K562 (cell line): ENCODE data around the gene ZBTB24. TPM values are rescaled to one million over a fixed set of nuclear protein-coding genes. Genes with fewer than 3 reads are reported as not detected.
A peak's percentile ranks its signal among the peaks of the same experiment; 100 is the strongest.

Source experiments
- CREB3 ChIP-seq: fragments of 450-650 bp; conservative IDR thresholded peaks from 2 replicates; pipeline ENCODE4 v1.6.1; 2016; ENCODE audit warnings: missing genetic modification characterization, low read depth, mild to moderate bottlenecking, missing compliant biosample characterization, moderate library complexity
- ILK ChIP-seq: fragments of 450-650 bp; IDR thresholded peaks from 2 replicates; pipeline ENCODE4 v1.6.1; 2016; ENCODE audit warnings: missing genetic modification characterization, low read depth, mild to moderate bottlenecking, missing compliant biosample characterization, moderate library complexity, borderline replicate concordance
- KLF16 ChIP-seq: IDR thresholded peaks from 2 replicates; pipeline ENCODE4 v1.6.1; 2016; ENCODE audit warnings: antibody characterized with exemption
- MCM7 ChIP-seq, 2 experiments: fragments of 450-650 bp; IDR thresholded peaks; 2 replicates each; pipeline ENCODE4 v1.6.1; 2016 to 2018
- MTA3 ChIP-seq: fragments of 450-650 bp; formaldehyde crosslinking; IDR thresholded peaks from 2 replicates; pipeline ENCODE4 v1.6.1; 2017; ENCODE audit warnings: mild to moderate bottlenecking, borderline replicate concordance
- NR4A1 ChIP-seq, 2 experiments: fragments of 250-450 bp in 1 of 2; fragments of 450-650 bp in 1 of 2; sonication (Bioruptor Pico) in 1 of 2; IDR thresholded peaks; 2 replicates each; pipeline versions ENCODE4 v1.4.0 to v1.6.1; 2016 to 2020; ENCODE audit warnings: mild to moderate bottlenecking in 2 of 2, missing compliant biosample characterization in 1 of 2, missing genetic modification characterization in 1 of 2, moderate library complexity in 1 of 2
- PTTG1 ChIP-seq: fragments of 450-650 bp; IDR thresholded peaks from 2 replicates; pipeline ENCODE4 v1.6.1; 2016; ENCODE audit warnings: low read depth, mild to moderate bottlenecking, missing genetic modification characterization, missing compliant biosample characterization
- RFX1 ChIP-seq: fragments of 450-650 bp; IDR thresholded peaks from 2 replicates; pipeline ENCODE4 v1.6.1; 2016; ENCODE audit warnings: mild to moderate bottlenecking, moderate library complexity
- SREBF1 ChIP-seq: fragments of 150-350 bp; IDR thresholded peaks from 2 replicates; pipeline ENCODE4 v1.6.1; 2014; ENCODE audit warnings: antibody characterized with exemption, low read depth, low read length, borderline replicate concordance
- TAL1 ChIP-seq: fragments of 450-650 bp; IDR thresholded peaks from 2 replicates; pipeline ENCODE4 v1.6.1; 2016; ENCODE audit warnings: mild to moderate bottlenecking
- ZNF197 ChIP-seq: fragments of 200-800 bp; sonication (Bioruptor generic); IDR thresholded peaks from 2 replicates; pipeline ENCODE4 v1.6.1; 2016; ENCODE audit warnings: low read depth, missing genetic modification characterization, missing compliant biosample characterization
- ZNF23 ChIP-seq: fragments of 250-450 bp; sonication (Bioruptor Pico); IDR thresholded peaks from 2 replicates; pipeline ENCODE4 v1.4.0; 2020; ENCODE audit warnings: mild to moderate bottlenecking
- ZNF239 ChIP-seq: fragments of 250-450 bp; sonication (Bioruptor Pico); IDR thresholded peaks from 2 replicates; pipeline ENCODE4 v1.4.0; 2020; ENCODE audit warnings: mild to moderate bottlenecking
- ZNF511 ChIP-seq: sonication (generic); formaldehyde crosslinking; IDR thresholded peaks from 2 replicates; pipeline ENCODE4 v1.8.0; 2022; ENCODE audit warnings: mild to moderate bottlenecking, missing genetic modification reagents
- ZNF592 ChIP-seq: fragments of 450-650 bp; IDR thresholded peaks from 2 replicates; pipeline ENCODE4 v1.6.1; 2017; ENCODE audit warnings: antibody characterized with exemption, mild to moderate bottlenecking
- ZNF639 ChIP-seq, 2 experiments: fragments of 200-800 bp in 1 of 2; sonication (Bioruptor generic) in 1 of 2; sonication (generic) in 1 of 2; formaldehyde crosslinking in 1 of 2; IDR thresholded peaks in 1 of 2; conservative IDR thresholded peaks in 1 of 2; 2 replicates each; pipeline versions ENCODE4 v1.5.0 to v1.6.1; 2016 to 2020; ENCODE audit warnings: missing compliant biosample characterization in 1 of 2, missing genetic modification characterization in 1 of 2, missing genetic modification reagents in 1 of 2
- ZNF740 ChIP-seq, 3 experiments: fragments of 200-800 bp in 1 of 3; sonication (Bioruptor generic) in 1 of 3; sonication (generic) in 1 of 3; formaldehyde crosslinking in 1 of 3; IDR thresholded peaks; 2 replicates each; pipeline versions ENCODE4 v1.6.1 to v1.8.0; 2016 to 2022; ENCODE audit warnings: mild to moderate bottlenecking in 2 of 3, missing compliant biosample characterization in 2 of 3, missing genetic modification characterization in 2 of 3, missing genetic modification reagents in 1 of 3
- polyA plus RNA-seq, 8 experiments: library from polyadenylated mRNA; depleted of rRNA in 4 of 8; stranded (reverse) in 5 of 8; unstranded in 3 of 8; fragments of >200 nt; fragmentation: Nextera tagmentation in 2 of 8; fragmentation: Illumina TruSeq in 1 of 8; extraction: Ambion mirVana in 2 of 8; extraction: Trizol in 1 of 8; gene quantifications; 2 replicates each; pipeline versions ENCODE4 v1.2.1 to v1.2.3, GENCODE V29; 2011 to 2014; ENCODE audit warnings: inconsistent platforms in 1 of 8, missing spikeins in 1 of 8
- total RNA-seq, 7 experiments: library from RNA; depleted of rRNA in 6 of 7; stranded (reverse); fragments of >200 nt in 6 of 7; fragmentation: Illumina TruSeq in 2 of 7; extraction: Trizol in 2 of 7; gene quantifications; 2 replicates each; pipeline versions ENCODE4 v1.2.1 to v1.2.3, GENCODE V29; 2011 to 2021; ENCODE audit warnings: low replicate concordance in 1 of 7

The ZBTB24 gene
- total and polyA plus RNA-seq, 9 of the 15 experiments (the other 6 are each of a cell fraction or from before 2014, with no cell fraction given), result 2.0 to 16.7 (median 8.3) TPM

- TF ChIP-seq ZNF511 (CRISPR knock-in tag) (no peak), ZNF239 (no peak), CREB3 (peak; percentile 44; the same call in 1 of the 2 replicates), MTA3 (no peak), SREBF1 (no peak), MCM7 (IDR thresholded peaks at IDR 0.05) (no peak), PTTG1 (tag) (peak; percentile 77), ILK (tag) (peak; percentile 49; the same call in 1 of the 2 replicates), ZNF23 (no peak), KLF16 (no peak), ZNF197 (no peak), TAL1 (no peak), ZNF639 (CRISPR knock-in tag; conservative IDR thresholded peaks at IDR 0.05 in 1 of 2, IDR thresholded peaks at IDR 0.05 in 1 of 2) (peak in 1 of 2 experiments; percentile 53; a peak in 2 of 4 replicates), NR4A1 (CRISPR knock-in tag; IDR thresholded peaks at IDR 0.05) (no peak), NR4A1 (tag; IDR thresholded peaks at IDR 0.05) (peak; percentile 92), ZNF740 (CRISPR knock-in tag; IDR thresholded peaks at IDR 0.05) (no peak), ZNF740 (tag; IDR thresholded peaks at IDR 0.05) (peak in 1 of 2 experiments; percentile 26; a peak in 1 of 4 replicates), ZNF592 (no peak), RFX1 (no peak)
Measured at GRCh38 chr6:109511832-109512231, 28.8 kb upstream of the ZBTB24 start (continued).
